Effector memory CD4-positive, alpha-beta T cell (primary cell): ENCODE data around the gene SIRT3.

Experiments used
- DNase-seq, 3 donors: peaks; one replicate each; pipeline ENCODE4 v3.0.0-alpha.2; 2020
- H3K27ac ChIP-seq: 2 replicates; pipeline ENCODE4 v1.7.0; 2013; ENCODE audit warnings: mild to moderate bottlenecking, low read length, moderate library complexity; ENCODE audit not compliant: insufficient read depth, poor library complexity, severe bottlenecking
- H3K27me3 ChIP-seq: replicated peaks from 2 replicates; pipeline ENCODE4 v1.7.0; 2013; ENCODE audit warnings: mild to moderate bottlenecking, low read length; ENCODE audit not compliant: insufficient read depth, control insufficient read depth, poor library complexity, severe bottlenecking
- H3K36me3 ChIP-seq: 2 replicates; pipeline ENCODE4 v1.7.0; 2013; ENCODE audit warnings: mild to moderate bottlenecking, low read length, moderate library complexity; ENCODE audit not compliant: control insufficient read depth, insufficient read depth
- H3K4me1 ChIP-seq: 2 replicates; pipeline ENCODE4 v1.7.0; 2013; ENCODE audit warnings: low read length, mild to moderate bottlenecking; ENCODE audit not compliant: control insufficient read depth, insufficient read depth, poor library complexity, severe bottlenecking
- H3K4me3 ChIP-seq: 2 replicates; pipeline ENCODE4 v1.7.0; 2013; ENCODE audit warnings: low read length, low read depth, mild to moderate bottlenecking; ENCODE audit not compliant: insufficient read depth, poor library complexity, severe bottlenecking
- H3K9me3 ChIP-seq: 2 replicates; pipeline ENCODE4 v1.7.0; 2013; ENCODE audit warnings: mild to moderate bottlenecking, low read length, moderate library complexity; ENCODE audit not compliant: control insufficient read depth

SIRT3 gene

GRCh38 chr11:255816-256215 lies 19.7 kb upstream of the SIRT3 start:
- no peaks in the 10 kb centered on the region for H3K9me3 ChIP-seq
- no peak overlapping the region for H3K4me3 ChIP-seq

GRCh38 chr11:255176-255575 lies 19.0 kb upstream of the SIRT3 start:
- Histone ChIP-seq H3K27me3 (no peaks in the 10 kb centered on the region), H3K27ac (no peak overlapping the region), H3K4me3 (no peak overlapping the region), H3K36me3 (peaks cover 29% of the 10 kb centered on the region), H3K4me1 (no peaks in the 10 kb centered on the region), H3K9me3 (no peaks in the 10 kb centered on the region)
- DNase-seq, result no peak

More at GRCh38 chr11:255816-256215, 19.7 kb upstream of the SIRT3 start:
- Histone ChIP-seq H3K36me3 (peaks cover 24% of the 10 kb centered on the region), H3K27me3 (no peaks in the 10 kb centered on the region), H3K27ac (no peak overlapping the region), H3K4me1 (no peaks in the 10 kb centered on the region)
- DNase-seq, result no peak

GRCh38 chr11:253886-254270 lies 17.7 kb upstream of the SIRT3 start:
- Histone ChIP-seq H3K4me1 (no peaks in the 10 kb centered on the region), H3K9me3 (no peaks in the 10 kb centered on the region), H3K27me3 (no peaks in the 10 kb centered on the region), H3K36me3 (peaks cover 39% of the 10 kb centered on the region), H3K27ac (no peak overlapping the region), H3K4me3 (no peak overlapping the region)
- no peak for DNase-seq

GRCh38 chr11:253160-253885 lies 17.2 kb upstream of the SIRT3 start:
- Histone ChIP-seq H3K4me3 (no peak overlapping the region), H3K9me3 (no peaks in the 10 kb centered on the region), H3K27me3 (no peaks in the 10 kb centered on the region), H3K4me1 (no peaks in the 10 kb centered on the region), H3K36me3 (peaks cover 44% of the 10 kb centered on the region), H3K27ac (no peak overlapping the region)
- DNase-seq, result no peak

GRCh38 chr11:252666-253065 lies 16.5 kb upstream of the SIRT3 start:
- no peak for DNase-seq

GRCh38 chr11:251550-251949 lies 15.4 kb upstream of the SIRT3 start:
- H3K36me3 ChIP-seq, result peaks cover 61% of the 10 kb centered on the region
- H3K4me3 ChIP-seq, result no peak overlapping the region
- H3K27me3 ChIP-seq, result no peaks in the 10 kb centered on the region
- no peak for DNase-seq
- no peaks in the 10 kb centered on the region for H3K4me1 ChIP-seq
- no peak overlapping the region for H3K27ac ChIP-seq
- H3K9me3 ChIP-seq, result no peaks in the 10 kb centered on the region

More at GRCh38 chr11:252666-253065, 16.5 kb upstream of the SIRT3 start:
- H3K27me3 ChIP-seq, result no peaks in the 10 kb centered on the region
- H3K9me3 ChIP-seq, result no peaks in the 10 kb centered on the region
- no peak overlapping the region for H3K27ac ChIP-seq
- H3K36me3 ChIP-seq, result peaks cover 50% of the 10 kb centered on the region
- H3K4me1 ChIP-seq, result no peaks in the 10 kb centered on the region
- H3K4me3 ChIP-seq, result no peak overlapping the region

GRCh38 chr11:250740-251299 lies 14.7 kb upstream of the SIRT3 start:
- DNase-seq, result peak; percentile 57 to 70 (median 67)
- H3K36me3 ChIP-seq, result peaks cover 67% of the 10 kb centered on the region
- no peaks in the 10 kb centered on the region for H3K9me3 ChIP-seq
- H3K27me3 ChIP-seq, result no peaks in the 10 kb centered on the region
- no peak overlapping the region for H3K4me3 ChIP-seq
- H3K27ac ChIP-seq, result no peak overlapping the region
- no peaks in the 10 kb centered on the region for H3K4me1 ChIP-seq

GRCh38 chr11:250274-250673 lies 14.1 kb upstream of the SIRT3 start:
- Histone ChIP-seq H3K4me3 (no peak overlapping the region), H3K36me3 (peaks cover 73% of the 10 kb centered on the region), H3K27ac (no peak overlapping the region), H3K9me3 (no peaks in the 10 kb centered on the region), H3K4me1 (no peaks in the 10 kb centered on the region), H3K27me3 (no peaks in the 10 kb centered on the region)
- no peak for DNase-seq

GRCh38 chr11:249062-249461 lies 12.9 kb upstream of the SIRT3 start:
- H3K36me3 ChIP-seq, result peaks cover 85% of the 10 kb centered on the region
- no peaks in the 10 kb centered on the region for H3K4me1 ChIP-seq
- no peak overlapping the region for H3K27ac ChIP-seq
- H3K4me3 ChIP-seq, result no peak overlapping the region
- DNase-seq, result no peak
- H3K27me3 ChIP-seq, result no peaks in the 10 kb centered on the region
- no peaks in the 10 kb centered on the region for H3K9me3 ChIP-seq

- no peaks in the 10 kb centered on the region for H3K4me1 ChIP-seq
- DNase-seq, result no peak
- H3K9me3 ChIP-seq, result no peaks in the 10 kb centered on the region
- H3K27me3 ChIP-seq, result no peaks in the 10 kb centered on the region
- H3K4me3 ChIP-seq, result no peak overlapping the region
- peaks cover 88% of the 10 kb centered on the region for H3K36me3 ChIP-seq
- H3K27ac ChIP-seq, result no peak overlapping the region
Measured at GRCh38 chr11:244376-244775, 8.2 kb upstream of the SIRT3 start.
